ENCODE results near the gene RASAL3. TPM values are rescaled to one million over a fixed set of nuclear protein-coding genes. Genes with fewer than 3 reads are reported as not detected.

Gene RASAL3
- total RNA-seq, 1 donor from 2014 or later = 0.14 TPM

DNA sequence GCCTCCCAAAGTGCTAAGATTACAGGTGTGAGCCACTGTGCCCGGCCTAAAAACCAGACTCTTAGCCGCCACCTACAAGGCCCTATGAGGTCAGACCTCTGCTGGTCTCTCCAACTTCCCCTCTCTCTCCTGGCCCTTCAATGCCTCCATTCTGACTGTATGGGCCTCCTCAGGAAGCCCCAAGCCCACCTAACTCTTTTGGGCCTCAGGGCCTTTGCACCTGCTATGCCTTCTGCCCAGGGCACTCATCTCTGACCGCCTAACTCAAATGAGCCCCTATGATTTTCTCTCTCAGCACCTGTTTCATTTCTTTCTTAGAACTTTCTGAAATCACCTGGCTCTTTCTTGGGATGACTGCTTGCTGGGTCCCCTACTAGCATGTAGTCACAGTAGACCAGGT is 21.0 kb downstream of the RASAL3 start:
- H3K9me3 ChIP-seq (ENCODE audit: insufficient read depth, low read depth, low read length) = no peaks in the 10 kb centered on the region
- H3K9me3 Mint-ChIP-seq (ENCODE audit: unreplicated experiment) = no peaks in the 10 kb centered on the region
- FAIRE-seq (no peak), DNase-seq (ENCODE audit: low read depth) (no peak)
- H3K9ac ChIP-seq (ENCODE audit: low read length) = no peak overlapping the region
- no peak overlapping the region for H3K27ac ChIP-seq (ENCODE audit: low read depth, low read length)
- H3K4me1 ChIP-seq (ENCODE audit: insufficient read depth, low read length) = no peaks in the 10 kb centered on the region
- no peaks in the 10 kb centered on the region for H3K36me3 ChIP-seq (ENCODE audit: insufficient read depth, low read length)
- no peak overlapping the region for H3K4me3 ChIP-seq (ENCODE audit: insufficient read depth, low read depth, low read length)
- no peak overlapping the region for H3K27ac Mint-ChIP-seq (ENCODE audit: unreplicated experiment)
- peaks cover 14% of the 10 kb centered on the region for H3K36me3 Mint-ChIP-seq (ENCODE audit: low read depth, unreplicated experiment)
- H3K4me1 Mint-ChIP-seq (ENCODE audit: low read depth, unreplicated experiment) = no peaks in the 10 kb centered on the region
- H3K4me3 Mint-ChIP-seq (ENCODE audit: unreplicated experiment) = peak overlapping the region; percentile 4
- no peaks in the 10 kb centered on the region for H4K20me1 ChIP-seq (ENCODE audit: insufficient read depth, low read length)
- H3K79me2 ChIP-seq (ENCODE audit: insufficient read depth, low read length) = no peaks in the 10 kb centered on the region
- H3K27me3 Mint-ChIP-seq (ENCODE audit: low read depth, unreplicated experiment) = no peaks in the 10 kb centered on the region
- H3K4me2 ChIP-seq (ENCODE audit: low read length) = no peak overlapping the region
- TF ChIP-seq, protein P1, sequence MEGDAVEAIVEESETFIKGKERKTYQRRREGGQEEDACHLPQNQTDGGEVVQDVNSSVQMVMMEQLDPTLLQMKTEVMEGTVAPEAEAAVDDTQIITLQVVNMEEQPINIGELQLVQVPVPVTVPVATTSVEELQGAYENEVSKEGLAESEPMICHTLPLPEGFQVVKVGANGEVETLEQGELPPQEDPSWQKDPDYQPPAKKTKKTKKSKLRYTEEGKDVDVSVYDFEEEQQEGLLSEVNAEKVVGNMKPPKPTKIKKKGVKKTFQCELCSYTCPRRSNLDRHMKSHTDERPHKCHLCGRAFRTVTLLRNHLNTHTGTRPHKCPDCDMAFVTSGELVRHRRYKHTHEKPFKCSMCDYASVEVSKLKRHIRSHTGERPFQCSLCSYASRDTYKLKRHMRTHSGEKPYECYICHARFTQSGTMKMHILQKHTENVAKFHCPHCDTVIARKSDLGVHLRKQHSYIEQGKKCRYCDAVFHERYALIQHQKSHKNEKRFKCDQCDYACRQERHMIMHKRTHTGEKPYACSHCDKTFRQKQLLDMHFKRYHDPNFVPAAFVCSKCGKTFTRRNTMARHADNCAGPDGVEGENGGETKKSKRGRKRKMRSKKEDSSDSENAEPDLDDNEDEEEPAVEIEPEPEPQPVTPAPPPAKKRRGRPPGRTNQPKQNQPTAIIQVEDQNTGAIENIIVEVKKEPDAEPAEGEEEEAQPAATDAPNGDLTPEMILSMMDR (IDR thresholded peaks at IDR 0.05; ENCODE audit: insufficient read depth, low read depth, low read length) = no peak
- no peak for TF ChIP-seq EZH2 (IDR thresholded peaks at IDR 0.05; ENCODE audit: insufficient read depth, low read length)
- no peak overlapping the region for H2AFZ ChIP-seq (ENCODE audit: low read depth, low read length)
- no peaks in the 10 kb centered on the region for H3K27me3 ChIP-seq (ENCODE audit: insufficient read depth, low read length)

DNA sequence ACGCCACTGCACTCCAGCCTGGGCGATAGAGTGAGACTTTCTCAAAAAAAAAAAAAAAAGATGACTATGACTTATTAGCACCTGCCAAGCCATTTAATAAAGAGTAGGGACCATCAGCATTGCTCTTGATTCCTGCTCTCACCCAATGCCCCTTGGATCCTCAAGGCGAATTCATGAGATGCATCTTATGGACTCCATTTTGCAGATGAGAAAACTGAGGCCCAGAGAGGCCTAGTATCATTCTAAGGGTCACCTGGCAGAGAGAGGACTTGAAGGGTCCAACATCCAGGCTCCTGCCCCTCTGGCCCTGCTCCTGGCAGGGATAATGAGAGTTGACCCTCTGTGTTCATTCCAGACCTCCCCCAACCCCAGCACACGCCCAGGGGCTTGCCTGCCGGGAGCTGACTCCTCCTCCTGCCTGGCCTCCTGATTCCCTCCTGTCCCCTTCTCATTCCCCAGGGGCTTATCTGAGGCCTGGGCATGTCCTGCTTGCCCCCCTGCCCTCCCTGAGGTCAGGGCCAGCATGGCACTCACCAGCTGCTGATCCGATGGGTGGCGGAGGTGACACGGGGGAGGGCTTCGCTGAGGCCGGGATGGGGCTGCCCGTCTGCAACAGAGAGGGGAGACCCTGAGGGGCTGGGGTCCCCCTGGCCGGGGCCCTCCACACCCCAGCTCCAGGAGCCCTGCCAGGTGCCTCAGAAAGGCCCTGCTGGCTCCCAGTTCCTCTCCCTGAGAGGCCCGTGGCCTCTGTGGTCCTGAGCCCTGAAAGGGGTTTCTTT is 22.0 kb downstream of the RASAL3 start:
- peaks cover 18% of the 10 kb centered on the region for H3K36me3 Mint-ChIP-seq (ENCODE audit: low read depth, unreplicated experiment)
- no peaks in the 10 kb centered on the region for H3K27me3 Mint-ChIP-seq (ENCODE audit: low read depth, unreplicated experiment)

More for the DNA sequence above, 22.0 kb downstream of the RASAL3 start:
- Histone ChIP-seq H3K4me1 (ENCODE audit: insufficient read depth, low read length) (no peaks in the 10 kb centered on the region), H4K20me1 (ENCODE audit: insufficient read depth, low read length) (no peaks in the 10 kb centered on the region), H3K9ac (ENCODE audit: low read length) (no peak overlapping the region), H3K36me3 (ENCODE audit: insufficient read depth, low read length) (no peaks in the 10 kb centered on the region), H3K79me2 (ENCODE audit: insufficient read depth, low read length) (no peaks in the 10 kb centered on the region), H2AFZ (ENCODE audit: low read depth, low read length) (no peak overlapping the region), H3K4me3 (ENCODE audit: insufficient read depth, low read depth, low read length) (no peak overlapping the region), H3K27me3 (ENCODE audit: insufficient read depth, low read length) (no peaks in the 10 kb centered on the region), H3K4me2 (ENCODE audit: low read length) (no peak overlapping the region), H3K27ac (ENCODE audit: low read depth, low read length) (no peak overlapping the region), H3K9me3 (ENCODE audit: insufficient read depth, low read depth, low read length) (no peaks in the 10 kb centered on the region)
- DNase-seq (ENCODE audit: low read depth) (no peak), FAIRE-seq (no peak)
- Mint-ChIP-seq H3K4me1 (ENCODE audit: low read depth, unreplicated experiment) (no peaks in the 10 kb centered on the region), H3K27ac (ENCODE audit: unreplicated experiment) (no peak overlapping the region), H3K4me3 (ENCODE audit: unreplicated experiment) (no peak overlapping the region), H3K9me3 (ENCODE audit: unreplicated experiment) (no peaks in the 10 kb centered on the region)
- TF ChIP-seq EZH2 (IDR thresholded peaks at IDR 0.05; ENCODE audit: insufficient read depth, low read length) = no peak
- TF ChIP-seq, protein P1 (IDR thresholded peaks at IDR 0.05; ENCODE audit: insufficient read depth, low read depth, low read length) = no peak
